GM08714 (cell line): ENCODE measurements around the gene SYNGR3.
"Not testable (repeated sequence)": the region's sequence is repeated elsewhere in the genome, so short reads cannot be mapped to it uniquely, and the experiment has no call there.

Source experiments
- H3K4me3 ChIP-seq: fragments of 200-500 bp; sonication (Bioruptor generic); 2 replicates; pipeline ENCODE4 v1.5.1; 2014; ENCODE audit warnings: mild to moderate bottlenecking, low read length, inconsistent platforms
- ZNF274 ChIP-seq: IDR thresholded peaks from 2 replicates; pipeline ENCODE4 v1.6.1; 2012; ENCODE audit warnings: mild to moderate bottlenecking, low read depth, low read length

Gene SYNGR3

DNA sequence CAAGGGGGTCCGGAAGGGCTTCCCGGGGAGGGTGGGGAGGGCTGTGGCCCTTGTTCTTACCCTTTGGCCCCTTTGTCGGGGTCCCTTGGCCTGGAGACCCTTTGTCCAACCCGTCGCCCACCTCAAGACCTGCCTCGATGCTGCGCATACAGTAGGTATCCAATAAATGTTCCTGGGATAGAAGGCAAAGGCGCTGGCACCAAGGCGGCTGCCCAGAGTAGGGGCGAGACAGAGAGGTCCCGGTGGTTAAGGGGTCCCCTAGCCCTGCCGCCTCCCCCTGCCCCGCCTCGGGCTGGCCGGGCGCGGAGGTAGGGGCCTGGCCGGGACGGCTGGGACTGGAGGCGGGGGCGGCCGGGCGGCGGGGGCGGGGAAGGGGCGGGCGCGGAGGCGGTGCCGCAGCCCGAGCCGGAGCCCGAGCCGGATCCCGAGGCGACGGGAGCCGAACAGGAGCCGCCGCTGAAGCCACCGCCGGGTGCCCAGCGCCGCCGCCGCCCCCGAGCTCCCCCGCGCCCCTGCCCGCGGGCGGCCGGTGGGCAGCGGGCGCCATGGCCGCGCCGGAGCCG, 36.8 kb downstream of the SYNGR3 start, which contains the start of gene NHERF2:
Gene NHERF2, plus strand, starts transcription at position 442 of the 563 bp plus-strand sequence. Its CDS starts 104 bp downstream, at position 546.
- no peak for TF ChIP-seq ZNF274
- H3K4me3 ChIP-seq = no peak within 1 kb of the TSS; the same call in 1 of the 2 replicates

DNA sequence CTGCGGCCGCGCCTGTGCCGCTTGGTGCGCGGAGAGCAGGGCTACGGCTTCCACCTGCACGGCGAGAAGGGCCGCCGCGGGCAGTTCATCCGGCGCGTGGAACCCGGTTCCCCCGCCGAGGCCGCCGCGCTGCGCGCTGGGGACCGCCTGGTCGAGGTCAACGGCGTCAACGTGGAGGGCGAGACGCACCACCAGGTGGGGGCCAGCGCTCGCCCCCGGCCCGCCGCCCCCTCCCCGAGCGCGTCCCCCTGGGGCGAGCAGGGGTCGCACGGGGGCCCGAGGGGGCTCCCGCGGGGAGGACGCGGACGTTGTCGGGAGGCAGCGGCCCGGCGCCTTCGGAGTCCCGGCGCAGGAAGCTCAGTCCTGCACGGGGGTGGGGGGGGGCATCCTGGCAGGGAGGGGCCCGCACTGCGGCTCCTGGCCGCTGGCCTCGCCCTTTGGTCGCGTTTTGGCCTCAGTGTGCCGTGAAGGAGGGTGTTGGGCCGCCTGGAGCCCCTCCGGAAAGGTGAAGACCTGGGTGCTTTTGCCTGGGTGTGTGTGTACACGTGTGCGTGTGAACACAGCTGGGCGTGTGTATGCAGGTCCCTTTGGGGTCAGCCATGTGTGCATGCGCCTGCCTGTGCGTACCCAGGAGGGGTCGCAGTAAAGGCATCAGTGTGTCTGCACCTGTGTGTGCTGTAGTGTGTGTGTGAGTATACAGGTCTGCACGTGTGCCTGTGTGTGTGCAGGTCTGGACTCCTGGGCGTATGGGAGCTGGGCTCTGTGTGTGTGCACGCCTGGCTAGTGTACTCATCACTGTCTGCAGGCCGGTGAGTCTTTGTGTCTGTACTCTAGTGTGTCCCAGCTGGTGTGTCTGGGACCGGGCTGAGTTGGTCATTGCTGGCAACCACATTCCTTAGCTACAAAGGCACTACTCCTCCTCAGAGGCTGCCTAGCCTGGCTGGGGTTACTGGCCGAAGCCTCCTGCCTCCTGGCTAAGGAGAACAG, 37.5 kb downstream of the SYNGR3 start:
- no peak overlapping the region; the same call in 1 of the 2 replicates for H3K4me3 ChIP-seq
- no peak for TF ChIP-seq ZNF274

GRCh38 chr16:2028146-2028545, 38.4 kb downstream of the SYNGR3 start:
- TF ChIP-seq ZNF274 = no peak
- no peak overlapping the region for H3K4me3 ChIP-seq

GRCh38 chr16:2028620-2029220, 39.0 kb downstream of the SYNGR3 start:
- H3K4me3 ChIP-seq = no peak overlapping the region
- TF ChIP-seq ZNF274 = no peak

GRCh38 chr16:2029350-2029749, 39.6 kb downstream of the SYNGR3 start:
- no peak overlapping the region for H3K4me3 ChIP-seq
- TF ChIP-seq ZNF274 = no peak

- H3K4me3 ChIP-seq = no peak overlapping the region
- no peak for TF ChIP-seq ZNF274
These were observed 40.3 kb downstream of the SYNGR3 start for GRCh38 chr16:2030036-2030435.

DNA sequence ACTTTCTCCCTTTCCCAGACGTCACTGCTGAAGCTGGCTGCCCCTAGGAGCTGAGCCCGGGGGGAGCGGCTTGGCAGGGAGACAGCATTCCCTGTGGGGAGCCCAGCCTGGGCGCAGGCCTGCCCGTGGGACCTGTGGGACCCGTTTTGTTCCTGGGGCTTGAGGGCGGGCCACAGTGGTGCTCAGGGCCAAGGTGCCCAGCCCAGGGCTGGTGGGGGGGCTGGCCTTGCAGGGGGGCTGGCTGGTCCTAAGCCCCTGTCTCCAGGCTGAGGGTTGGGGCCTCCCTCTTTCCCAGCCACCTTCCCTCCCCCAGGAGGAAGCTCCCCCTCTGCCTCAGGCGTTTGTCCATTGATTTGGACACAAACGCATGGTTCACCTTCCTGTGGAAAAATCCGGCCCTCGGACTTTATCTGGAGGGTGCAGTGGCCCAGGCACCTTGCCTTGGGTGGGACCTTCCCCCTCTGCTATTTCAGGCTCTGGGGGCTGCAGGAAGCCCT, 41.4 kb downstream of the SYNGR3 start:
- no peak for TF ChIP-seq ZNF274

DNA sequence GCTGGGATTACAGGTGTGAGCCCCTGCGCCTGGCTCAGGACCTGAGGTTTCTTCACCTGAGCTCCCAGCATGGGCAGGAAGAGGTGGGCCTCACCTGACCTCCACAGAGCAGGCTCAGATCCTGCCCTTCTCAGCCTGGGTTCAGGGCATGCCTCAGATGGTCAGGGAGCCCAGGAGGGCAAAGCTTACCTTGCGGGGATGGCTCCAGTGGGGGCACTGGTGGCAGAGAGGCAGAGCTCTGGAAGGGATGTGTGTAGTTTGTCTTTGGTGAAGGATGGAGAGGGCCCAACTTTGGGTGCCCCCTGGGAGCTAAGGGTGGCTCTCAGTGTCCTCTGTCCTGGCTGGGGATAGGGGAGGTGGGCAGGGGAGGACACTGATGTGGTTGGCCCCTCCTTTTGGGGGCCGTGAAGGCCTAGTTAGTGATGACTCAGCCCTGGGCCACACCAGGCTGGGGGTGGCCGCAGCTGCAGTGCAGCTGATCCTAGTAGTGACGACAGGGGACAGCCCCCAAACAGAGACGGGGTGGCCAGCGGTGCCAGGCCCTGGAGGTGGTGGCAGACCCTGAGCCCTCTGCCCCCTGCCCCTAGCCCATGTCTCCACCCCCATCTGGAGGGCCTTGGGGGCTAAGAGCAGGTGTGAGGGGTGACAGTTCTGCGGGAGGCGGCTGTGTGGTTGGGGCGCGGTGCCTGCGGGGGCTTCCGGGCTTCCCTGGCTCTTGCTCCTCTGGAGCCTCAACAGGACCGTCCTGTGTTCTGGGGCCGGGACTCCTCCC, 42.7 kb downstream of the SYNGR3 start:
- TF ChIP-seq ZNF274 = no peak
- no peak overlapping the region for H3K4me3 ChIP-seq

More for the DNA sequence above, 41.4 kb downstream of the SYNGR3 start:
- H3K4me3 ChIP-seq = no peak overlapping the region

DNA sequence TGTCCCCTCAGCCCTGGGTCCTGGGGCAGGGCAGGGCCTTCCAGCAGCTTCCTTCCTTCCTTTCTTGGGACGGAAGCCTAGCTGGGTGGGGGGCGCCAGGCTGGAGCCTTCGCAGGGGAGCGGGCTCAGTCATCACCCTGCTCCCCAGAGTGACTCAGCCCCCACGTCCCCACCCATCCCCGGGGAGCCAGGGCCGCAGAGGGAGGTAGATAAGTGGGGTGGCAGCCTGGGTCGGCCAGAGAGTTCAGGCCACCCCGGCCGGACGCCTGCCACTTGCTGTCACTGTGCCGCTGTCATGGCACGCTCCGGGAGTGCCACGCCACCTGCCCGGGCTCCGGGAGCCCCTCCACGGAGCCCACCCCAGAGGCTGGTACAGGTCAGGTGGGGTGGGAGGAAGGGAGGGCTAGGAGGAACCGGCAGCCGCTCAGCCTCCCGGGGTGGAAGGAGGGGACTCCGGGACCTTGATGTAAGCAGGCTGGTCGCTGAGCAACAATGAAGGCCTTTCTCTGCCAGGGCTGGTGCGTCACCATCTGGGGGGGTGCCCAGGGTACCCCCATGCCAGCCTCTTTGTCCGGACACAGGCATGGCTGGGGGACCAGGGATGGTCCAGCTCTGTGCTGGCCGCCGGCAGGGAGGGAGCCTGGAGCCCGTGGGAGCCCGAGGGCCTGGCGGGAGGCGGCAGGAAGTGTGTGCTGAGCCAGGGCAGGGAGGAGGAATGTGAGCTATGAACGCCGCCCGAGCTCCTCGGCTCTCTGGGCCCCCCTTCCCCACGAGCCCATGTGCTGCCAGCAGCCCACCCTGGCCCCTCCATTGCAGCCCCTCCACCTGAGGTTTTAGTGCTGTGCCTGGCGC, 43.5 kb downstream of the SYNGR3 start:
- TF ChIP-seq ZNF274 = no peak
- H3K4me3 ChIP-seq = no peak overlapping the region

DNA sequence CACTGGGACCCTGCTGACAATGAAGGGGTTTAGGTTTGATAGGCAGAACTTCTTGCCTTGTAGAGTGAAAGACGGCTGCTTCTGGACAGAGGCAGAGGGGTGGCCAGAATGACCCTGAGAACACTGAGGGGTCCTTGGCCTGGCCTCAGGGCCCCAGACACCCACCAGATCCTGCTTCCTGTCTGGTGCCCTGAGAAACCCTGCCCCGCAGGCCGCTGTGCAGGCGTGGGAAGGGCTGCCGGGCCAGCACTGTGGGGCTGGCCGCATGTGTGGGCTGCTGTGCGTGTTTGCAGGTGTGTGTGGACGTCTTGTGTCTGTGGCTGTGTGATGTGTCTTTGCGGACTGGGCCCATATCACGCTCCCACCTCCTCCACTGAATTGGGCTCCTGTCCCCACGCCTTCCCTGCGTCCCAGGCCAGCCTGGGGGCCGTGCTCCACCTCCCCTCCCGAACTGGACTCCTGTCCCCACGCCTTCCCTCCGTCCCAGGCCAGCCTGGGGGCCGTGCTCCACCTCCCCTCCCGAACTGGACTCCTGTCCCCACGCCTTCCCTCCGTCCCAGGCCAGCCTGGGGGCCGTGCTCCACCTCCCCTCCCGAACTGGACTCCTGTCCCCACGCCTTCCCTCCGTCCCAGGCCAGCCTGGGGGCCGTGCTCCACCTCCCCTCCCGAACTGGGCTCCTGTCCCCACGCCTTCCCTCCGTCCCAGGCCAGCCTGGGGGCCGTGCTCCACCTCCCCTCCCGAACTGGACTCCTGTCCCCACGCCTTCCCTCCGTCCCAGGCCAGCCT, 44.3 kb downstream of the SYNGR3 start:
- not testable (repeated sequence) for H3K4me3 ChIP-seq

- no peak overlapping the region for H3K4me3 ChIP-seq
These were observed 45.1 kb downstream of the SYNGR3 start for GRCh38 chr16:2034696-2035430.

GRCh38 chr16:2035431-2036199, 45.8 kb downstream of the SYNGR3 start:
- no peak overlapping the region for H3K4me3 ChIP-seq
- TF ChIP-seq ZNF274 = no peak

More at GRCh38 chr16:2034696-2035430, 45.1 kb downstream of the SYNGR3 start:
- TF ChIP-seq ZNF274 = no peak
